ENCODE results near the gene KRT20. TPM values are rescaled to one million over a fixed set of nuclear protein-coding genes. Genes with fewer than 3 reads are reported as not detected.

The KRT20 gene
- total and polyA plus RNA-seq, 9 of the 15 experiments (the other 6 are each of a cell fraction or from before 2014, with no cell fraction given), result 0.44 TPM; not detected in 8

DNA sequence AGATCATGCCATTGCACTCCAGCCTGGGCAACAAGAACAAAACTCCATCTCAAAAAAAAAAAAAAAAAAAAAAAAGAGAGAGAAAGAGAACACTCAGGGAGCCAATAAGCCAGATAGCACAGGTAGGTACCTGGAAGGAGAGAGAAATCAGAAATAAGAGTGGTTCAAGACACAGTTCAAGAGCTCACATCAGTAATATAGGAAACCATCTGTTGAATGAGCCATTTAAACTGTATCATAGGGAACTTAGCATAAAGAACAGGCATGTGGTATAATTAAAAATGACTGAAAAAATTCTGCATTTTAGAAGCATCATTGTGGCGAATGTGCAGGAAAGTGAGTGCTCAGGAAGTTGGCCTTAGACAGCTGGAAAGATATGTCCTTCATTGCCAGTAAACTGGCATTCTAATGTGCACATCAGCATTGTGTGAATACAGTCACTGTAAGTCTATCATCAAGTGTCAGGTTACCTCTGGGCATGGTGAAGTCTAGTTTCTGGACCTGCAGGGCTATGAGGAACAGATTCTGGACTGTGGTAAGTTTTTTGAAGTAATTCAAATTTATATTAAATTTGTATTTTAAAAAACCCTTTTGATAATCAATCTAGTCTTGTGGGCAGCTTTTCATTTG, 38.4 kb downstream of the KRT20 start:
- Histone ChIP-seq H3K4me1 (replicated peaks in 1 of 2; ENCODE audit: control insufficient read depth in 2 of 2, insufficient read depth in 2 of 2, low read length in 2 of 2) (peaks cover 12 to 34% of the 10 kb centered on the region in 2 experiments), H4K20me1 (replicated peaks; ENCODE audit: control insufficient read depth, insufficient read depth, low read length) (no peaks in the 10 kb centered on the region), H3K27ac (ENCODE audit: extremely low read depth, low read depth, low read length) (no peak overlapping the region), H3K79me2 (ENCODE audit: control insufficient read depth, insufficient read depth, low read length) (no peaks in the 10 kb centered on the region), H3K4me2 (ENCODE audit: insufficient read depth, low read length) (no peak overlapping the region), H3K36me3 (ENCODE audit: control insufficient read depth, insufficient read depth, low read length) (no peaks in the 10 kb centered on the region), H3K9ac (ENCODE audit: insufficient read depth in 1 of 2, low read depth in 2 of 2, low read length in 2 of 2) (no peak overlapping the region), H3K27me3 (ENCODE audit: control insufficient read depth in 2 of 2, insufficient read depth in 2 of 2, low read length in 2 of 2) (no peaks in the 10 kb centered on the region), H3K9me1 (ENCODE audit: control insufficient read depth, insufficient read depth, low read length) (peaks cover 2% of the 10 kb centered on the region), H3K4me3 (no peak overlapping the region), H3K9me3 (replicated peaks; ENCODE audit: control insufficient read depth, insufficient read depth, low read depth, low read length) (no peaks in the 10 kb centered on the region), H2AFZ (ENCODE audit: low read depth, low read length) (no peak overlapping the region)
- 100% methylated on average over 1 of the region's 1 CpG for WGBS (ENCODE audit: insufficient coverage, low coverage, missing lambda C conversion rate)
- intact Hi-C loops (cut with micrococcal nuclease) (no loop called here), in situ Hi-C loops (cut with MboI) (no loop called here)
- ATAC-seq, result no peak
- no peak for FAIRE-seq
- no peak for DNase-seq (ENCODE audit: extremely low read depth in 1 of 4, low spot score in 3 of 4)
- no peak for TF ChIP-seq ZNF197 (CRISPR knock-in tag; IDR thresholded peaks at IDR 0.05; ENCODE audit: low read depth)
- TF ChIP-seq IFI16 (CRISPR knock-in tag; IDR thresholded peaks at IDR 0.05), result no peak
- no peak for TF ChIP-seq ZNF174 (CRISPR knock-in tag; IDR thresholded peaks at IDR 0.05)
- TF ChIP-seq NFYB (IDR thresholded peaks at IDR 0.05; ENCODE audit: extremely low read depth, insufficient read length), result no peak
- no peak for TF ChIP-seq SNIP1 (IDR thresholded peaks at IDR 0.05; ENCODE audit: low read depth)
- TF ChIP-seq XRCC3 (IDR thresholded peaks at IDR 0.05), result no peak
- TF ChIP-seq, protein P1, sequence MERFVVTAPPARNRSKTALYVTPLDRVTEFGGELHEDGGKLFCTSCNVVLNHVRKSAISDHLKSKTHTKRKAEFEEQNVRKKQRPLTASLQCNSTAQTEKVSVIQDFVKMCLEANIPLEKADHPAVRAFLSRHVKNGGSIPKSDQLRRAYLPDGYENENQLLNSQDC (CRISPR knock-in tag; IDR thresholded peaks at IDR 0.05), result no peak
- TF ChIP-seq, protein P2, sequence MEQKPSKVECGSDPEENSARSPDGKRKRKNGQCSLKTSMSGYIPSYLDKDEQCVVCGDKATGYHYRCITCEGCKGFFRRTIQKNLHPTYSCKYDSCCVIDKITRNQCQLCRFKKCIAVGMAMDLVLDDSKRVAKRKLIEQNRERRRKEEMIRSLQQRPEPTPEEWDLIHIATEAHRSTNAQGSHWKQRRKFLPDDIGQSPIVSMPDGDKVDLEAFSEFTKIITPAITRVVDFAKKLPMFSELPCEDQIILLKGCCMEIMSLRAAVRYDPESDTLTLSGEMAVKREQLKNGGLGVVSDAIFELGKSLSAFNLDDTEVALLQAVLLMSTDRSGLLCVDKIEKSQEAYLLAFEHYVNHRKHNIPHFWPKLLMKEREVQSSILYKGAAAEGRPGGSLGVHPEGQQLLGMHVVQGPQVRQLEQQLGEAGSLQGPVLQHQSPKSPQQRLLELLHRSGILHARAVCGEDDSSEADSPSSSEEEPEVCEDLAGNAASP (IDR thresholded peaks at IDR 0.05), result no peak
- TF ChIP-seq ZNF586 (CRISPR knock-in tag; conservative IDR thresholded peaks at IDR 0.05), result no peak
- TF ChIP-seq FOXJ2 (tag; IDR thresholded peaks at IDR 0.05), result no peak
- TF ChIP-seq ARHGAP35 (IDR thresholded peaks at IDR 0.05; ENCODE audit: partially characterized antibody), result no peak
- no peak for TF ChIP-seq PHTF2 (CRISPR knock-in tag; IDR thresholded peaks at IDR 0.05)
- TF ChIP-seq TGIF2 (CRISPR knock-in tag; IDR thresholded peaks at IDR 0.05), result no peak
- no TSS peak for BruUV-seq (replicated peaks)
- CTCF ChIA-PET (ENCODE audit: low intra/inter-chr PET ratio), result no interaction called here
- POLR2A ChIA-PET, result interaction anchor here (0.5 to 1.7 kb wide), 4 partner anchors 10 to 1226 kb away, joined by 3 to 7 read pairs (median 4); no protein-coding TSS in a partner anchor
